Activated naive CD4-positive, alpha-beta T cell treated with anti-CD3 and anti-CD28 coated beads, Interleukin-2, amount 50 U/mL, for 72 hours (primary cell): Measurements from ENCODE around the gene CCL4. TPM values are rescaled to one million over a fixed set of nuclear protein-coding genes. Genes with fewer than 3 reads are reported as not detected.

Experiments
- ATAC-seq, 2 donors: fragments of 150-1000 bp; cut with Tn5 transposase; 2 replicates each; pipeline ENCODE4 v1.10.0; 2021; ENCODE audit warnings: mild to moderate bottlenecking in 2 of 2, moderate library complexity in 2 of 2
- DNase-seq, 2 donors: peaks; one replicate each; pipeline ENCODE4 v3.0.0; 2021 to 2022; ENCODE audit warnings: low spot score in 2 of 2
- H3K27ac Mint-ChIP-seq, 2 donors: one replicate each; pipeline ENCODE4 v1.8.0; 2022; ENCODE audit warnings: mild to moderate bottlenecking in 2 of 2, mixed read lengths in 2 of 2
- H3K36me3 Mint-ChIP-seq, 2 donors: one replicate each; pipeline ENCODE4 v1.8.0; 2022; ENCODE audit warnings: mixed read lengths in 2 of 2
- H3K9me3 Mint-ChIP-seq, 2 donors: one replicate each; pipeline ENCODE4 v1.8.0; 2022; ENCODE audit warnings: mixed read lengths in 2 of 2
- total RNA-seq, 2 donors: library from RNA; stranded (reverse); gene quantifications; one replicate each; pipeline ENCODE4 v1.2.3, GENCODE V29; 2022

CCL4 gene
- total RNA-seq, 2 donors from 2014 or later = 22.9 to 65.8 TPM

DNA sequence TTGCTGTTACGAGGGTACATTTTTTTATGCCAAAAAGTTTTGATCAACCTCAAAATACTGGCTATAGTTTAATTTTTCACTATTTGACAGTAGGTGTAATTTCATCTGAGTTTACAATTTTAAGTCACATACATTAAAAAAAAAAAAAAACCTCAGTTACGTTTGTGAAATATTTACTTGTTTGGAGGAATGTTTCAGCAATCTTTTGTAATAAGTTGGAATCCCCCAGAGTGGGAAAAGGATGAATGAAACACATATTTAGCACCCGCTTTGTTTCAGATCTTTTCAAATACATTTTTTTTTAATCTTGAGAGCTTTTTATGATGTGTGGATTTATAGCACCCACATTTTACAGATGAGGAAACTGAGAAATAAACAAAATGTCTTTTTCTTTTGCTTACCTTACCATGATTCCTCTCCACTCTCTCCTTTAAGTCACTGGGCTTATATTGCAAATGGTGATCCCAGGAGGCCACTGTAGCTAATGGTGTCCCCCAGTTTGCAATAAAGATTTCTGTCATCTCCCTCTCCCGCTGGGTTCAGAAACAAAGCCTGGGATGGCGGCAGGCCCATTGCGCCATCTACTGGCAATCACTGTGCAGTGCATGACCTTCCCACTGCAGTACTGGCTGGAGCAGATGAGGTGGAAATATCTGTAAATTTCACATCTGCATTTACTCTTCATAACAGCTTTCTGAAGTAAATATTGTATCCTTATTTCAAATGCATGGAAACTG is 45.1 kb downstream of the CCL4 start:
- Mint-ChIP-seq H3K27ac (no peak overlapping the region), H3K36me3 (no peaks in the 10 kb centered on the region), H3K9me3 (no peaks in the 10 kb centered on the region)
- peak; percentile 81 to 89 for ATAC-seq
- peak; percentile 66 to 72 for DNase-seq

DNA sequence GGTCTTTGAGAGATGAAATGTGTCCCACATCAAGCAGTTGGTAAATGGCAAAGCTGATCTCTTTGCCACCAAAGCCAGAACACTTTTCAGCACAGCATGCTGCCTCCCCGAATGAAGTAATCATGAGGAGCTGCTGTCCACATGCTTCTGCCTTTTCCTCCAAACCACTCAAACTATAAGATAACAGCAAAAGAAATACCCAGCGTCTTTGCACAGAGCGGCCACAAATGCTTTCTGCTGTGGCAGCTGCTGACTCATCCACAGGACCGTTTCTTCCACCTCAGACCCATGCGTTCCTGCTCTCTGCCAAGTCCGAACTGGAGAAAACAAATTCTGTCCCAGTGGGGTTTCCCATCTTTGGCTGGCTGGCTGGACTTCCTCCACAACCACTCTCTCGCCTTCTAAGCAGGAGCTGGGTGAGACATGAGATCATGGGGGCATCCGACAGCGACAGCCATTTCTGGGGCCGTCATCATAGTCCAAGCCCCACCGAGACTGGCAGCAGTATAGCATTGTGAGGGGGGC is 45.7 kb downstream of the CCL4 start:
- Mint-ChIP-seq H3K27ac (no peak overlapping the region), H3K36me3 (no peaks in the 10 kb centered on the region), H3K9me3 (no peaks in the 10 kb centered on the region)
- peak; percentile 34 to 39 for ATAC-seq
- DNase-seq = no peak

DNA sequence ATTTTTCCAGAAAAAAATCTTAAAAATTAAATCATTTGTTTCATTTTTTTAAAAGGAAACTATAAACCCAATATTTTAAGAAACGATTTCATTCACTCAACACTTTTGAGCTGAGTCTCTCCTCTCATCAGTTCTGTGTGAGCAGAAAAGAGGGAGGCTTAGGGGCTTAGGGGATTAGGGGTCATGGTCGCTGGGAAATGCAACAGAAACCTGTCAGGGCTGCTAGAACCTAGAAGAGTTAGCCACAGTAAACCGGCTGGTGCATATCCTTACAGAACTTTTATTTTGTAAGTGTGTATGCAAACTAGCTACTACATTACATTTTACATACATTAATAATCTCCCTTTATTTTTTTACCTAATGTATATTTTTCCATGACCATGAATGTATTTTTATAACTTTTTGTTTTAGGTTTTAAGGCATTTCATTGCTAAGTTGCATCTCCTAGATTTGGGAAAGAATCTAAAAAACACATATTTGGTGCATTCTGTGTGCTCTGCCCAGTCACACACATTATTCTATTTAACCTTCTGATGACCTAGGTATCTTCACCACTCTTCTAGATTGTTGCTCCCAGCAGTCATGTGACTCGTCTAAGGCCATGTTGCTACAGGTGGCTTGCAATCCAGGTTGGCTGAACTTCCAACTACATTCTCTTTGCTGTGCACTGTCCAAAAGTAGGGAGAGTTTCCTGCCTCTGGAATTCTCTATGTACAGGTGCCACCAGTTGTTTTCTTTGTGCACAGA is 48.4 kb downstream of the CCL4 start:
- DNase-seq (no peak), ATAC-seq (no peak)
- no peaks in the 10 kb centered on the region for H3K36me3 Mint-ChIP-seq
- no peak overlapping the region for H3K27ac Mint-ChIP-seq
- H3K9me3 Mint-ChIP-seq = no peaks in the 10 kb centered on the region

DNA sequence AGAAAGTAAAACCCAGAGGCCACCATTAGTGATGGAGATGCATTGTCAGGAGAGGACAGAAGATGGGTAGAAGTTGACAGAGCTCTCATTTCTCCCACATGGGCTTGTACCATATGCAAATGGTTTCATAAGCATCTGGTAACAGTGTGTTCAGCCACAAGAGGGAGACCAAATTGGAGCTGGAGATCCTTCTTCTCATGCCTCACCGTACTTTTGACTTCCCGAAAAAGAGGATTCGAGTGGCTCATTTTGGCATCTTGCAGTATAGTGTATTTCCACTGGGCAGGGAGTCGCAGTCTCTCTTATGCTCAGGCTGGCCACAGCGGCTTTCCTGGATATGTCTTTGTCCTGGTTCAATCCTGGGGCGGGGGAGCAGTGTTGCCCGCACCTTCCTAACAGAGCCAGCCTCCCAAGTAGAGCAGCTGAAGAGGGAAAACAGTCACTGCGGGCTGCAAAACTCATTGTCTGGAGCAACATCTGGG is 49.1 kb downstream of the CCL4 start:
- no peak for DNase-seq
- Mint-ChIP-seq H3K36me3 (no peaks in the 10 kb centered on the region), H3K27ac (no peak overlapping the region), H3K9me3 (no peaks in the 10 kb centered on the region)
- ATAC-seq = no peak

DNA sequence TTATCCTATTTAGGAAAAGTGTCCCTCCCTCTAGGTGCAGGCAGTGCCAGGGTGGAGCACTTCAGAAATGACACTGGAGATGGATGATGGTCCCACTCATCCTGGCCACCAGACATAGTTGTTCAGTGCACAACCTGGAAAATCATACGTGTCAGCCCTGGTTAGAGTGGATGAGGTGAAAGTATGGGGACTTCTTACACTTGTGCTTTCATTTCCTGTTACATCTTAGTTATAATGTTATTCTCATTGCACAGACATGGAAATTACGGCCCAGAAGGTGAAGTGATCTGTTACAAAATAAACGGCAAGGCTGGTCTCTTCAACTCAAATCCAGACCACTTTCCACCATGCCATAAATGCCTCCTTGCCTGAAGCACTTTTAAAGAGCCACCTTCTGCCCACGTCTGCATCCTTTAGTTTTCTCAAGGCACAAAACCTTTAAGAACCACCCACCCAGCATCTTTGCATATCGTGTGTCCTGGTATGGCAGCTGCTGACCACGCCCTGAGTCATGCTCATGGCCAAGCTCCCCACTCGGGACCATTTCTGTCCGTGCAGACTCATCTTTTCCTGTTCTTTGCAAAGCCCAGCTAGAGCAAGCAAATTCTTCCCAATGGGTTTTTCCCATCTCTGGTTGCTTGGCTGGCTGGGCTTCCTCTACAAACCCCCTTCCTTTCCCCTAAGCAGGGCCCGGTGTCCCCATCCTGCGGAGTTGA is 50.4 kb downstream of the CCL4 start:
- DNase-seq (no peak), ATAC-seq (peak in 1 of 2 donors; percentile 50)
- H3K27ac Mint-ChIP-seq = no peak overlapping the region
- H3K36me3 Mint-ChIP-seq = no peaks in the 10 kb centered on the region
- no peaks in the 10 kb centered on the region for H3K9me3 Mint-ChIP-seq

Other genes starting within 250 kb of the CCL4 start
- not detected for gene HEATR9, start 234.9 kb upstream of the CCL4 start, total RNA-seq
- gene CCL5, start 223.5 kb upstream of the CCL4 start, total RNA-seq = 10 to 100 TPM; 13.1 to 14.7 TPM
- gene RDM1, start 173.1 kb upstream of the CCL4 start, total RNA-seq = 10 to 100 TPM in 1 of 2 donors, 1 to 10 TPM in 1; 8.4 to 12.8 TPM
- not detected for gene LYZL6, start 160.1 kb upstream of the CCL4 start, total RNA-seq
- not detected for gene CCL16, start 122.3 kb upstream of the CCL4 start, total RNA-seq
- gene CCL14, start 117.1 kb upstream of the CCL4 start, total RNA-seq = not detected
- gene CCL15, start 102.3 kb upstream of the CCL4 start, total RNA-seq = not detected
- not detected for gene CCL23, start 85.9 kb upstream of the CCL4 start, total RNA-seq
- under 1 TPM in 1 of 2 donors, not detected in 1; 0.37 TPM for gene CCL18, start 39.6 kb upstream of the CCL4 start, total RNA-seq
- gene CCL3, start 13.7 kb upstream of the CCL4 start, total RNA-seq = 10 to 100 TPM; 34.3 to 64.4 TPM
- 1 to 10 TPM; 4.3 to 7.6 TPM for gene TBC1D3B, start 72.8 kb downstream of the CCL4 start, total RNA-seq
- gene CCL3L1, start 92.9 kb downstream of the CCL4 start, total RNA-seq = 1 to 10 TPM; 2.5 to 5.6 TPM
- gene CCL4L2, start 107.2 kb downstream of the CCL4 start, total RNA-seq = 10 to 100 TPM in 1 of 2 donors, 1 to 10 TPM in 1; 3.9 to 21.2 TPM
- under 1 TPM; 0.16 to 0.52 TPM for gene TBC1D3I, start 160.7 kb downstream of the CCL4 start, total RNA-seq
- not detected for gene TBC1D3G, start 220.1 kb downstream of the CCL4 start, total RNA-seq